Right atrium auricular region (tissue), 2 donors: ENCODE measurements around the gene TNFRSF25. TPM values are rescaled to one million over a fixed set of nuclear protein-coding genes. Genes with fewer than 3 reads are reported as not detected.

Experiments
- DNase-seq: peaks from one replicate; pipeline ENCODE4 v3.0.0-alpha.2; 2019; ENCODE audit warnings: low spot score
- H3K27ac ChIP-seq, 2 donors: fragments of 200-600 bp; sonication (generic); 1 replicate in 1 of 2; 2 replicates in 1 of 2; pipeline ENCODE4 v1.5.1; 2016 to 2019
- H3K27me3 ChIP-seq, 2 donors: fragments of 200-600 bp; sonication (generic); one replicate each; pipeline versions ENCODE4 v1.5.1 to v1.6.0; 2017 to 2019
- H3K36me3 ChIP-seq: fragments of 200-600 bp; sonication (generic); one replicate; pipeline ENCODE4 v1.5.1; 2016
- H3K4me1 ChIP-seq, 2 donors: fragments of 200-600 bp; sonication (generic); one replicate each; pipeline versions ENCODE4 v1.5.1 to v1.6.0; 2017 to 2019
- H3K4me3 ChIP-seq, 2 donors: fragments of 200-600 bp; sonication (generic); 1 replicate in 1 of 2; 2 replicates in 1 of 2; pipeline ENCODE4 v1.5.1; 2017 to 2019; ENCODE audit warnings: mild to moderate bottlenecking in 1 of 2, moderate library complexity in 1 of 2
- H3K9me3 ChIP-seq, 2 donors: fragments of 200-600 bp; sonication (generic); one replicate each; pipeline ENCODE4 v1.5.1; 2019
- total RNA-seq, 2 donors: library from RNA; depleted of rRNA; stranded (reverse); fragments of >200 nt; gene quantifications; one replicate each; pipeline ENCODE4 v1.1.0, GENCODE V29; 2016
- TF ChIP-seq, protein P1 (sequence below), 2 donors: fragments of 200-600 bp; sonication (generic); IDR thresholded peaks; one replicate each; pipeline ENCODE4 v1.5.1; 2019; ENCODE audit warnings: antibody characterized with exemption in 2 of 2

The TNFRSF25 gene
- total RNA-seq, 2 donors from 2014 or later = 4.4 to 7.4 TPM

DNA sequence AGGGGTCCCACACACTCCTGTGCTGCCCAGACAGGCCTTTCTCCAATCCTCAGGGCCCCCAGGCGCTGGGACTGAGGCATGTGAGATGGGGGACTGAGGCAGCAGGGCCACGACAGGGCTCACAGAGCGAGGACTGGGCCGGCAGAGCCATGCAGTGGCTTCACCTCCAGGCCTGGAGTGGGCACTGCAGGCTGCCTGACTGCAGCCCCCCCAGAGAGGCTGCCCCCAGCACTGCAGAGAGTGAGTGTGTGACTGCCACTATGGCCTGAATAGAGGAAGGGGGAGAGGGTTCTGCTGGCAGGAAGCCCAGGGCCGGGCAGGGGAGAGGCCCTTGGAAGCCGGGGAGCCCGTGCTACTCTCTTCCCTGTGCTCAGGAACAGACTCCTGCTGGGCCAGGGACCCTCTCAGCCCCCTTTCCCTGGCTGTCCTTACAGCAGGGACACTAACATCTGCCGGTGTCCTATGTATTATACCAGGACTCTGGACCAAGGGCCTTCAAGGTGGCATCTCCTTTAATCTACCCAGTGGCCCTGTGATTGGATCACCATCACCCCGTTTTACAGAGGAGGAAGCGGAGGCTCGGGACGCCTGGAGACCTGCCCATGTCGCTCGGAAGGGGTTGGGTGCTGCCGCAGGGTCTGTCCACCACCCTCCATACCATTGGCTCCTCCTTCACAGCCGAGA is 45.7 kb upstream of the TNFRSF25 start:
- Histone ChIP-seq H3K27ac (no peak overlapping the region), H3K9me3 (no peaks in the 10 kb centered on the region), H3K27me3 (no peaks in the 10 kb centered on the region), H3K4me1 (peaks cover 0 to 18% of the 10 kb centered on the region in 2 donors), H3K36me3 (no peaks in the 10 kb centered on the region), H3K4me3 (no peak overlapping the region)
- DNase-seq = no peak
- TF ChIP-seq, protein P1, sequence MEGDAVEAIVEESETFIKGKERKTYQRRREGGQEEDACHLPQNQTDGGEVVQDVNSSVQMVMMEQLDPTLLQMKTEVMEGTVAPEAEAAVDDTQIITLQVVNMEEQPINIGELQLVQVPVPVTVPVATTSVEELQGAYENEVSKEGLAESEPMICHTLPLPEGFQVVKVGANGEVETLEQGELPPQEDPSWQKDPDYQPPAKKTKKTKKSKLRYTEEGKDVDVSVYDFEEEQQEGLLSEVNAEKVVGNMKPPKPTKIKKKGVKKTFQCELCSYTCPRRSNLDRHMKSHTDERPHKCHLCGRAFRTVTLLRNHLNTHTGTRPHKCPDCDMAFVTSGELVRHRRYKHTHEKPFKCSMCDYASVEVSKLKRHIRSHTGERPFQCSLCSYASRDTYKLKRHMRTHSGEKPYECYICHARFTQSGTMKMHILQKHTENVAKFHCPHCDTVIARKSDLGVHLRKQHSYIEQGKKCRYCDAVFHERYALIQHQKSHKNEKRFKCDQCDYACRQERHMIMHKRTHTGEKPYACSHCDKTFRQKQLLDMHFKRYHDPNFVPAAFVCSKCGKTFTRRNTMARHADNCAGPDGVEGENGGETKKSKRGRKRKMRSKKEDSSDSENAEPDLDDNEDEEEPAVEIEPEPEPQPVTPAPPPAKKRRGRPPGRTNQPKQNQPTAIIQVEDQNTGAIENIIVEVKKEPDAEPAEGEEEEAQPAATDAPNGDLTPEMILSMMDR (IDR thresholded peaks at IDR 0.05) = no peak

DNA sequence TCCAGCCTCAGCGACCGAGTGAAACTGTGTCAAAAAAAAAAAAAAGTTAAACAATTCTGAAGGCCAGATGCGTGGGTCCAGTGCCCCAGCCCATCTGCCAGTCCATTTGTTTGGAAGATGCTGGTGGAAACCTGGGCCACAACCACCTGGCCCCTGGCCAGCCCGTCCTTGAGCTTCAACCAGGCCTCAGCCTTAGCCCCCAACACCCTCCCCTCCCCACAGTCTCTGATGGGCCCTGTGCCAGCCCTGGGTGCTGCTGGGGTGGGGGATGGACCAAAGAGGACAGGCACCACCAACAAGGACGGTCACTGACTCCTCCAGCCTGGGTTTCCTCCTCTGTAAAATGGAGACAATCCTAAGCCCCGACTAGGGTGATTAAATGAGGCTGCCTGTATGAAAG is 45.1 kb upstream of the TNFRSF25 start:
- H3K4me3 ChIP-seq = no peak overlapping the region
- no peak for DNase-seq
- TF ChIP-seq, protein P1 (IDR thresholded peaks at IDR 0.05) = no peak

DNA sequence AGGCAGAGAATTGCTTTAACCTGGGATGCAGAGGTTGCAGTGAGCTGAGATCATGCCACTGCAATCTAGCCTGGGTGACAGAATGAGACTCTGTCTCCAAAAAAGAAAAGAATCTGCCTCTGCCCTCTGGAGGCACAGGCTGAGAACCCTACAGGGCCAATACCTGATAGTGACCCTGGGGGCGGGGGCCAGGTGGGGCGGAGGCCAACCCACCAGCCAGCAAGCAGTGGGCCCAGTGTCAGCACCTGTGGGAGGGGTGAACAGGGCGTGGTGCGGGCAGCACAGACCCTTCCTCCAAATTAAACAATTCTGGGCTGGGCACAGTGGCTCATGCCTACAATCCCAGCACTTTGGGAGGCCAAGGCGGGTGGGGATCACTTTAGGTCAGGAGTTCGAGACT is 44.5 kb upstream of the TNFRSF25 start:
- Histone ChIP-seq H3K27ac (no peak overlapping the region), H3K36me3 (no peaks in the 10 kb centered on the region)
- TF ChIP-seq, protein P1 (IDR thresholded peaks at IDR 0.05) = no peak

More for the DNA sequence above, 45.1 kb upstream of the TNFRSF25 start:
- peaks cover 0 to 19% of the 10 kb centered on the region in 2 donors for H3K4me1 ChIP-seq
- H3K9me3 ChIP-seq = no peaks in the 10 kb centered on the region
- no peak overlapping the region for H3K27ac ChIP-seq
- no peaks in the 10 kb centered on the region for H3K36me3 ChIP-seq
- H3K27me3 ChIP-seq = no peaks in the 10 kb centered on the region

DNA sequence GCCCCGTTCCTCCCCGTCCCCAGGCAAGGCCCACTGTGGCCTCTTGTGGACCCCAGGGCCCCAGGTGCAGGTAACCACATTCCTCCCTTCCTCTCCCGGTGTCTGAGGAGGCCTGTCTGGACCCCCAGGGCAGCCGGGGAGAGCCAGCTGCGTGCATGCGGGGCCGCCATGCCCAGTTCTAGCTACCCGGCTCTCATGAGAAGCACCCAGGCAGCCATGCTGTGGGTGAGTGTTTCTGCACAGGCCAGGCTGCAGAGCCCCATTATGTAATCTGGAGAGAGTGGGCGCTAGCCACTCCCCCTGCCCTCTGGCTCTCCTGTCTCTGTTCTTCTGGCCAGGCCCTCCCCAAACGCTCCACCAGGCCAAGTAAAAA is 43.9 kb upstream of the TNFRSF25 start:
- Histone ChIP-seq H3K27ac (no peak overlapping the region), H3K4me1 (peaks cover 0 to 19% of the 10 kb centered on the region in 2 donors), H3K36me3 (no peaks in the 10 kb centered on the region), H3K9me3 (no peaks in the 10 kb centered on the region), H3K27me3 (no peaks in the 10 kb centered on the region), H3K4me3 (no peak overlapping the region)
- no peak for DNase-seq
- TF ChIP-seq, protein P1 (IDR thresholded peaks at IDR 0.05) = no peak

More for the DNA sequence above, 44.5 kb upstream of the TNFRSF25 start:
- H3K27me3 ChIP-seq = no peaks in the 10 kb centered on the region
- DNase-seq = no peak
- no peaks in the 10 kb centered on the region for H3K9me3 ChIP-seq
- peaks cover 0 to 19% of the 10 kb centered on the region in 2 donors for H3K4me1 ChIP-seq
- no peak overlapping the region for H3K4me3 ChIP-seq

DNA sequence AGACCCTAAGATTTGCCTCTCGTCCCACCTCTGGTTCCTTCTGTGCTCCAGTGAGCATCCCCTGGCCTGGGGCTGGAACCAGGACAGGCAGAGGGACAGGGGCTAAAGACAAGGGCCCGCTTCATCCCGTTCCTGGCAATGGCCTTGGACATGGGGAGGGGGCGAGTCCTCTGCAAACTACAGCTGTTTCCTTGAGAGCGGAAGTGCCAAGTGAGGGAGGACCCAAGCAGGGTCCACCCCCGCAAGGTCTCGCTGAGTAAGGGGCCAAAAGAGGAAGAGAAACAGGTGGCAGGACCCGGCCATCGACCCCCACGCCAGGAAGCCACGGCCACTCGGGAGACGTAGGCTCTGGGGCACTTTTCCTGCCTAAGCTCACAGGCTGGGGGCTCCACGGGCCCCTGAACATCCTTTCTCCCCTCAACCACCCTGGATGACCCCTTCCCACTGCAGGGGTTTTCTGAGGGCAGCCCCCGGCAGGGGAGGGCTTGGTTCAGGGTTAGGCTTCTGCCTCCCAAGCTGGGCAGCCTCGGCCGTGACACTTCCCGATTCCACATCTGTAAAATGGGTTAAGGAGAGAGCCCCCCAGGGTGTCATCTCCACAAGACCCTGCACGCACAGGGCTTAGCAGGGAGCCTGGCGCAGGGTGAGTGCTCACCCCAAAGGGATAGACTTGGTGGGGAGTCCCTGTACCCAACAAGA is 43.4 kb upstream of the TNFRSF25 start:
- TF ChIP-seq, protein P1 (IDR thresholded peaks at IDR 0.05) = no peak
- Histone ChIP-seq H3K36me3 (no peaks in the 10 kb centered on the region), H3K27me3 (no peaks in the 10 kb centered on the region), H3K4me3 (no peak overlapping the region), H3K4me1 (peaks cover 0 to 19% of the 10 kb centered on the region in 2 donors), H3K9me3 (no peaks in the 10 kb centered on the region), H3K27ac (no peak overlapping the region)
- no peak for DNase-seq
